NCI-H2171 (cell line): Measurements from ENCODE around the gene KCNIP3.

Experiments
- DNase-seq: peaks from one replicate; lab custom pipeline; 2025; lab: John Stamatoyannopoulos, UW

The KCNIP3 gene

GRCh38 chr2:95296011-95296410, 1.1 kb upstream of the KCNIP3 start:
- peak; percentile 80 for DNase-seq

GRCh38 chr2:95297639-95298395, 670 bp downstream of the KCNIP3 start:
- no peak for DNase-seq

GRCh38 chr2:95298486-95299111, 1.5 kb downstream of the KCNIP3 start:
- no peak for DNase-seq

- DNase-seq, result peak; percentile 56
These were observed 2.8 kb downstream of the KCNIP3 start for GRCh38 chr2:95299961-95300360.

- peak; percentile 77 for DNase-seq
These were observed 3.3 kb downstream of the KCNIP3 start for GRCh38 chr2:95300450-95300849.

- no peak for DNase-seq
These were observed 4.0 kb downstream of the KCNIP3 start for GRCh38 chr2:95301186-95301585.

GRCh38 chr2:95301876-95302641, 4.9 kb downstream of the KCNIP3 start:
- DNase-seq, result peak; percentile 18

- peak; percentile 39 for DNase-seq
These were observed 6.2 kb downstream of the KCNIP3 start for GRCh38 chr2:95303191-95303919.

- no peak for DNase-seq
These were observed 8.4 kb downstream of the KCNIP3 start for GRCh38 chr2:95305380-95306061.

GRCh38 chr2:95306336-95306895, 9.3 kb downstream of the KCNIP3 start:
- DNase-seq, result no peak

GRCh38 chr2:95307036-95307435, 9.9 kb downstream of the KCNIP3 start:
- DNase-seq, result no peak

GRCh38 chr2:95307878-95308277, 10.7 kb downstream of the KCNIP3 start:
- no peak for DNase-seq

- no peak for DNase-seq
These were observed 11.4 kb downstream of the KCNIP3 start for GRCh38 chr2:95308426-95308990.

- DNase-seq, result no peak
These were observed 12.5 kb downstream of the KCNIP3 start for GRCh38 chr2:95309599-95309998.

- no peak for DNase-seq
These were observed 13.1 kb downstream of the KCNIP3 start for GRCh38 chr2:95310216-95310615.

GRCh38 chr2:95310651-95311050, 13.5 kb downstream of the KCNIP3 start:
- DNase-seq, result no peak

- no peak for DNase-seq
These were observed 14.8 kb downstream of the KCNIP3 start for GRCh38 chr2:95311815-95312542.

- DNase-seq, result no peak
These were observed 15.5 kb downstream of the KCNIP3 start for GRCh38 chr2:95312543-95313201.

GRCh38 chr2:95313296-95314131, 16.4 kb downstream of the KCNIP3 start:
- no peak for DNase-seq
